ENCODE data around the gene RELA. TPM values are rescaled to one million over a fixed set of nuclear protein-coding genes. Genes with fewer than 3 reads are reported as not detected.

RELA gene
- total RNA-seq, 1 donor from 2014 or later = 79.7 TPM

GRCh38 chr11:65653229-65654225, 9.2 kb downstream of the RELA start:
- peak overlapping the region; percentile 88 for H3K4me3 Mint-ChIP-seq (ENCODE audit: unreplicated experiment)
- peak overlapping the region; percentile 99 for H3K27ac Mint-ChIP-seq (ENCODE audit: unreplicated experiment)
- H3K4me1 Mint-ChIP-seq (ENCODE audit: unreplicated experiment) = peaks cover 26% of the 10 kb centered on the region
- TF ChIP-seq CTCF (IDR thresholded peaks at IDR 0.05) = no peak
- H3K27me3 Mint-ChIP-seq (ENCODE audit: unreplicated experiment) = no peaks in the 10 kb centered on the region
- H3K9me3 Mint-ChIP-seq (ENCODE audit: unreplicated experiment) = no peaks in the 10 kb centered on the region
- peaks cover 28% of the 10 kb centered on the region for H3K36me3 Mint-ChIP-seq (ENCODE audit: unreplicated experiment)
- DNase-seq (ENCODE audit: extremely low spot score, unreplicated experiment) = no peak

- Mint-ChIP-seq H3K27me3 (ENCODE audit: unreplicated experiment) (no peaks in the 10 kb centered on the region), H3K9me3 (ENCODE audit: unreplicated experiment) (no peaks in the 10 kb centered on the region), H3K4me3 (ENCODE audit: unreplicated experiment) (peak overlapping the region; percentile 88), H3K4me1 (ENCODE audit: unreplicated experiment) (peaks cover 26% of the 10 kb centered on the region), H3K36me3 (ENCODE audit: unreplicated experiment) (peaks cover 20% of the 10 kb centered on the region), H3K27ac (ENCODE audit: unreplicated experiment) (peak overlapping the region; percentile 99)
- no peak for TF ChIP-seq CTCF (IDR thresholded peaks at IDR 0.05)
- peak; percentile 98 for DNase-seq (ENCODE audit: extremely low spot score, unreplicated experiment)
Observed at GRCh38 chr11:65652511-65653228, 10.0 kb downstream of the RELA start.

- Mint-ChIP-seq H3K4me1 (ENCODE audit: unreplicated experiment) (peaks cover 26% of the 10 kb centered on the region), H3K9me3 (ENCODE audit: unreplicated experiment) (no peaks in the 10 kb centered on the region), H3K4me3 (ENCODE audit: unreplicated experiment) (peak overlapping the region; percentile 88), H3K27me3 (ENCODE audit: unreplicated experiment) (no peaks in the 10 kb centered on the region), H3K27ac (ENCODE audit: unreplicated experiment) (peak overlapping the region; percentile 92), H3K36me3 (ENCODE audit: unreplicated experiment) (peaks cover 14% of the 10 kb centered on the region)
- DNase-seq (ENCODE audit: extremely low spot score, unreplicated experiment) = no peak
- TF ChIP-seq CTCF (IDR thresholded peaks at IDR 0.05) = no peak
Observed at GRCh38 chr11:65651589-65652510, 10.9 kb downstream of the RELA start.

GRCh38 chr11:65651339-65651588, 11.5 kb downstream of the RELA start:
- H3K27me3 Mint-ChIP-seq (ENCODE audit: unreplicated experiment) = no peaks in the 10 kb centered on the region
- peaks cover 11% of the 10 kb centered on the region for H3K36me3 Mint-ChIP-seq (ENCODE audit: unreplicated experiment)
- H3K4me3 Mint-ChIP-seq (ENCODE audit: unreplicated experiment) = no peak overlapping the region
- no peaks in the 10 kb centered on the region for H3K9me3 Mint-ChIP-seq (ENCODE audit: unreplicated experiment)
- DNase-seq (ENCODE audit: extremely low spot score, unreplicated experiment) = no peak
- TF ChIP-seq CTCF (IDR thresholded peaks at IDR 0.05) = no peak
- peaks cover 26% of the 10 kb centered on the region for H3K4me1 Mint-ChIP-seq (ENCODE audit: unreplicated experiment)
- peak overlapping the region; percentile 92 for H3K27ac Mint-ChIP-seq (ENCODE audit: unreplicated experiment)

Measured in osteocyte (in vitro differentiated cells).